K562 (cell line): ENCODE measurements around the gene GCNT4. TPM values are rescaled to one million over a fixed set of nuclear protein-coding genes. Genes with fewer than 3 reads are reported as not detected.

Source experiments
- ATAC-seq: fragments of 200-7000 bp; cut with Tn5 transposase; 3 replicates; pipeline ENCODE4 v1.9.1; 2020; ENCODE audit warnings: moderate library complexity
- BruUV-seq: library from RNA; stranded (reverse); fragments of 400-500 nt; replicated peaks from 2 replicates; lab custom pipeline; 2021; lab: Mats Ljungman, UMichigan
- CTCF ChIA-PET: fragments of 300-600 bp; formaldehyde crosslinking; extraction: SDS; loops from one replicate; lab custom pipeline; 2021; ENCODE audit warnings: low intra/inter-chr PET ratio; lab: Yijun Ruan, JAX
- POLR2A ChIA-PET: fragments of 300-600, 350-650 bp; sonication (Branson Sonifier 250); formaldehyde crosslinking; extraction: SDS; loops from one replicate; lab custom pipeline; 2021; ENCODE audit warnings: antibody characterized with exemption, inconsistent platforms; lab: Yijun Ruan, JAX
- DNase-seq, 4 experiments: peaks; one replicate each; pipeline versions ENCODE4 v3.0.0 to v3.0.0-alpha.2; 2011 to 2018; ENCODE audit warnings: low spot score in 3 of 4, mixed read lengths in 3 of 4; ENCODE audit errors: extremely low read depth in 1 of 4
- FAIRE-seq: peaks from 2 replicates; lab custom pipeline; 2011; peaks lifted over from hg19 to GRCh38; lab: Jason Lieb, UNC
- H2AFZ ChIP-seq: 2 replicates; pipeline ENCODE4 v1.6.0; 2011; ENCODE audit warnings: low read depth, low read length, control low read depth, inconsistent platforms
- H3K27ac ChIP-seq: fragments of 200-600 bp; 3 replicates; pipeline ENCODE4 v1.8.0; 2011; ENCODE audit warnings: low read depth, mild to moderate bottlenecking, control low read depth, inconsistent platforms, low read length, moderate library complexity, mixed read lengths; ENCODE audit errors: extremely low read depth
- H3K27me3 ChIP-seq, 2 experiments: fragments of 300-600 bp in 1 of 2; 2 replicates in 1 of 2; 3 replicates in 1 of 2; pipeline versions ENCODE4 v1.6.0 to v1.8.0; 2011; ENCODE audit warnings: inconsistent platforms in 2 of 2, low read length in 2 of 2, mild to moderate bottlenecking in 1 of 2, mixed read lengths in 1 of 2, moderate library complexity in 1 of 2; ENCODE audit not compliant: control insufficient read depth in 2 of 2, insufficient read depth in 2 of 2
- H3K36me3 ChIP-seq: fragments of 300-600 bp; 3 replicates; pipeline ENCODE4 v1.8.0; 2011; ENCODE audit warnings: mild to moderate bottlenecking, low read length, inconsistent platforms; ENCODE audit not compliant: control insufficient read depth, insufficient read depth
- H3K4me1 ChIP-seq, 2 experiments: fragments of 200-600 bp in 1 of 2; replicated peaks in 1 of 2; 2 replicates in 1 of 2; 3 replicates in 1 of 2; pipeline versions ENCODE4 v1.5.1 to v1.8.0; 2011; ENCODE audit warnings: inconsistent platforms in 2 of 2, low read length in 2 of 2, mild to moderate bottlenecking in 1 of 2, mixed read lengths in 1 of 2, moderate library complexity in 1 of 2; ENCODE audit not compliant: control insufficient read depth in 2 of 2, insufficient read depth in 2 of 2
- H3K4me2 ChIP-seq: 2 replicates; pipeline ENCODE4 v1.6.1; 2011; ENCODE audit warnings: low read length, control low read depth, inconsistent platforms, mixed read lengths; ENCODE audit not compliant: insufficient read depth
- H3K4me3 ChIP-seq: fragments of 200-600 bp; sonication (generic), shearing (Covaris generic); 2 replicates; pipeline ENCODE4 v1.5.1; 2016; ENCODE audit warnings: control low read depth, inconsistent platforms
- H3K79me2 ChIP-seq: fragments of 200-600 bp; 3 replicates; pipeline ENCODE4 v1.8.0; 2011; ENCODE audit warnings: low read length, inconsistent platforms; ENCODE audit not compliant: control insufficient read depth, insufficient read depth
- H3K9ac ChIP-seq, 2 experiments: 2 replicates each; pipeline versions ENCODE4 v1.6.0 to v1.6.1; 2011; ENCODE audit warnings: low read depth in 2 of 2, low read length in 2 of 2, control low read depth in 1 of 2, inconsistent platforms in 1 of 2, mild to moderate bottlenecking in 1 of 2, mixed read lengths in 1 of 2; ENCODE audit not compliant: insufficient read depth in 1 of 2
- H3K9me1 ChIP-seq: one replicate; pipeline ENCODE4 v1.6.0; 2011; ENCODE audit warnings: inconsistent platforms, mild to moderate bottlenecking, low read length, moderate library complexity; ENCODE audit not compliant: control insufficient read depth, insufficient read depth
- H3K9me3 ChIP-seq: replicated peaks from 2 replicates; pipeline ENCODE4 v1.5.1; 2011; ENCODE audit warnings: low read depth, low read length, inconsistent platforms; ENCODE audit not compliant: control insufficient read depth, insufficient read depth
- H4K20me1 ChIP-seq: replicated peaks from 2 replicates; pipeline ENCODE4 v1.6.1; 2011; ENCODE audit warnings: low read length, inconsistent platforms, mixed read lengths; ENCODE audit not compliant: control insufficient read depth, insufficient read depth
- FOXJ2 ChIP-seq: fragments of 200-800 bp; sonication (Bioruptor generic); IDR thresholded peaks from 2 replicates; pipeline ENCODE4 v1.6.1; 2016; ENCODE audit warnings: missing genetic modification characterization, missing compliant biosample characterization
- GMEB1 ChIP-seq: fragments of 250-450 bp; sonication (Bioruptor Pico); IDR thresholded peaks from 2 replicates; pipeline ENCODE4 v1.4.0; 2020; ENCODE audit warnings: mild to moderate bottlenecking
- ILK ChIP-seq: fragments of 450-650 bp; IDR thresholded peaks from 2 replicates; pipeline ENCODE4 v1.6.1; 2016; ENCODE audit warnings: missing genetic modification characterization, low read depth, mild to moderate bottlenecking, missing compliant biosample characterization, moderate library complexity, borderline replicate concordance
- NFE2 ChIP-seq: IDR thresholded peaks from 2 replicates; pipeline ENCODE4 v1.6.1; 2014; ENCODE audit warnings: antibody characterized with exemption, low read depth
- POU5F1 ChIP-seq: fragments of 150-350 bp; IDR thresholded peaks from 2 replicates; pipeline ENCODE4 v1.6.1; 2014; ENCODE audit warnings: borderline replicate concordance, low read length, low read depth, mild to moderate bottlenecking; ENCODE audit not compliant: partially characterized antibody
- PTRF ChIP-seq: fragments of 450-650 bp; IDR thresholded peaks from 2 replicates; pipeline ENCODE4 v1.6.1; 2016; ENCODE audit warnings: mild to moderate bottlenecking, missing genetic modification characterization, missing compliant biosample characterization
- STAT5B ChIP-seq: fragments of 250-450 bp; sonication (Bioruptor Pico); IDR thresholded peaks from 2 replicates; pipeline ENCODE4 v1.8.0; 2021; ENCODE audit warnings: mild to moderate bottlenecking, inconsistent platforms
- ZNF274 ChIP-seq: IDR thresholded peaks from 2 replicates; pipeline ENCODE4 v1.6.1; 2011; ENCODE audit warnings: low read depth, mild to moderate bottlenecking, low read length, moderate library complexity, borderline replicate concordance
- WGBS: fragments of 100-300 bp; shearing (Covaris generic); methylation state at CpG from one replicate; pipeline ENCODE4 v1.1.6; 2016; ENCODE audit warnings: low coverage, mixed read lengths; ENCODE audit not compliant: insufficient coverage; ENCODE audit errors: missing lambda C conversion rate; 5-methylcytosine and 5-hydroxymethylcytosine counted together
- in situ Hi-C: fragments of 300-500 bp; cut with MboI; formaldehyde crosslinking; loops from 4 replicates; pipeline ENCODE4 v1.15.0; 2018; ENCODE audit warnings: inconsistent platforms, mixed read lengths
- intact Hi-C: fragments of 100-400 bp; cut with micrococcal nuclease; formaldehyde crosslinking; loops from 2 replicates; pipeline ENCODE4 v1.14.2; 2022
- polyA plus RNA-seq, 8 experiments: library from polyadenylated mRNA; depleted of rRNA in 4 of 8; stranded (reverse) in 5 of 8; unstranded in 3 of 8; fragments of >200 nt; fragmentation: Nextera tagmentation in 2 of 8; fragmentation: Illumina TruSeq in 1 of 8; extraction: Ambion mirVana in 2 of 8; extraction: Trizol in 1 of 8; gene quantifications; 2 replicates each; pipeline versions ENCODE4 v1.2.1 to v1.2.3, GENCODE V29; 2011 to 2014; ENCODE audit warnings: inconsistent platforms in 1 of 8, missing spikeins in 1 of 8
- total RNA-seq, 7 experiments: library from RNA; depleted of rRNA in 6 of 7; stranded (reverse); fragments of >200 nt in 6 of 7; fragmentation: Illumina TruSeq in 2 of 7; extraction: Trizol in 2 of 7; gene quantifications; 2 replicates each; pipeline versions ENCODE4 v1.2.1 to v1.2.3, GENCODE V29; 2011 to 2021; ENCODE audit warnings: low replicate concordance in 1 of 7
- TF ChIP-seq, protein P1 (sequence below): fragments of 450-650 bp; conservative IDR thresholded peaks from 2 replicates; pipeline ENCODE4 v1.6.1; 2016; ENCODE audit warnings: missing genetic modification characterization, low read depth, mild to moderate bottlenecking, control low read depth, missing compliant biosample characterization

The GCNT4 gene
- total and polyA plus RNA-seq, 9 of the 15 experiments (the other 6 are each of a cell fraction or from before 2014, with no cell fraction given): 0.01 TPM; not detected in 8

DNA sequence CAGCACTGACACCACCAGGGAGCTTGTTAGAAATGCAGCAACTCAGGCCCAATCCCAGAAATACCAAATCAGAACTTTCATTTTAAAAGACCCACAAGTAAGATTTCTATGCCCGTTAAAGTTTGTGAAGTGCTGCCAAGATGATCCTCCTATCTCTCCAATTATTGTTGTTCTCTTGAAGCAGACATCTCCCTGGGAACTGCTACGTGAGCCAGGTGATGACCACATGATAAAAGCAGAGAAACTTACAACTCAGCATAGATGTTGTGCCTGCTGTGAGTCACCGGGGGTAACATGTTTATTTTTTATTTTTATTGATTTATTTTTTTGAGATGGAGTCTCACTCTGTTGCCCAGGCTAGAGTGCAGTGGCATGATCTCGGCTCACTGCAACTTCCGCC is 34.4 kb downstream of the GCNT4 start (continued):
- TF ChIP-seq GMEB1 (no peak), ILK (tag) (no peak), FOXJ2 (tag) (no peak)
- TF ChIP-seq, all 486 proteins: peak for 0

DNA sequence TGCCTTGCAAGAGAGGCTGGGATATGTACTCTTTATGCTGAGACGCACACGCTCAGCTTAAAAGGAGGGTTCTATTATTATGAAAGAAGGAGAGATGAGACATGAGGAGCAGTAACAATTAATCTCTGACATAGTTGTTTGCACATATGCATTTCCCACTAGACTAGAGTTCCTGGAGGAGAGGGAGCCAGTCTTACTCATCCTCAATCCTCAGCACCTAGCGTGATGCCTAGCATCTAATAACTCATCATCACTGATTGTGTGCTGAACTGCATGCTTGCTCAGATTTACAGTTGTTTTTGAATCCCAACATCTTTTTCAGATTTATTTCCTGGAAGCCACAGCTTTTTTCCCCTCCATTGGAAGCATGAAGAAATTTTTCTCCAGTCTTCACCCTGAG is 35.5 kb downstream of the GCNT4 start:
- 0% methylated on average over 3 of the region's 3 CpGs for WGBS
- no peak overlapping the region for H2AFZ ChIP-seq
- no peaks in the 10 kb centered on the region for H3K9me3 ChIP-seq
- H3K4me1 ChIP-seq: no peaks in the 10 kb centered on the region
- BruUV-seq: no TSS peak
- H3K27me3 ChIP-seq: no peaks in the 10 kb centered on the region; a peak in 1 of 5 replicates
- CTCF ChIA-PET: no interaction called here
- intact Hi-C loops (no loop called here), in situ Hi-C loops (no loop called here)
- no peak overlapping the region for H3K4me3 ChIP-seq
- no peaks in the 10 kb centered on the region for H3K79me2 ChIP-seq
- DNase-seq (no peak), ATAC-seq (no peak), FAIRE-seq (no peak)
- no peak overlapping the region for H3K27ac ChIP-seq
- H3K4me2 ChIP-seq: no peak overlapping the region
- H3K9ac ChIP-seq: no peak overlapping the region
- H4K20me1 ChIP-seq: no peaks in the 10 kb centered on the region
- TF ChIP-seq PTRF (tag) (no peak), NFE2 (no peak), STAT5B (CRISPR knock-in tag) (no peak), POU5F1 (no peak), ZNF274 (no peak)
- TF ChIP-seq, protein P1, sequence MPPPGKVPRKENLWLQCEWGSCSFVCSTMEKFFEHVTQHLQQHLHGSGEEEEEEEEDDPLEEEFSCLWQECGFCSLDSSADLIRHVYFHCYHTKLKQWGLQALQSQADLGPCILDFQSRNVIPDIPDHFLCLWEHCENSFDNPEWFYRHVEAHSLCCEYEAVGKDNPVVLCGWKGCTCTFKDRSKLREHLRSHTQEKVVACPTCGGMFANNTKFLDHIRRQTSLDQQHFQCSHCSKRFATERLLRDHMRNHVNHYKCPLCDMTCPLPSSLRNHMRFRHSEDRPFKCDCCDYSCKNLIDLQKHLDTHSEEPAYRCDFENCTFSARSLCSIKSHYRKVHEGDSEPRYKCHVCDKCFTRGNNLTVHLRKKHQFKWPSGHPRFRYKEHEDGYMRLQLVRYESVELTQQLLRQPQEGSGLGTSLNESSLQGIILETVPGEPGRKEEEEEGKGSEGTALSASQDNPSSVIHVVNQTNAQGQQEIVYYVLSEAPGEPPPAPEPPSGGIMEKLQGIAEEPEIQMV (tag): no peak
- POLR2A ChIA-PET: interaction anchor here (0.5 kb wide), 1 partner anchor 1052 kb away, joined by 3 read pairs; no protein-coding TSS in a partner anchor
- H3K9me1 ChIP-seq: no peaks in the 10 kb centered on the region
- no peaks in the 10 kb centered on the region for H3K36me3 ChIP-seq
